ENCODE data around the gene FAM24A.
"Not testable (repeated sequence)": the region's sequence is repeated elsewhere in the genome, so short reads cannot be mapped to it uniquely, and the experiment has no call there.

FAM24A gene

GRCh38 chr10:122879339-122880273, 30.8 kb upstream of the FAM24A start, which contains the start of gene FAM24B:
FAM24B (minus strand) TSS chr10:122879581; CDS start chr10:122850515, 29,066 bp downstream.
- peak within 1 kb of the TSS; percentile 57 for H3K9ac ChIP-seq (ENCODE audit: low read length)
- H3K4me3 ChIP-seq (ENCODE audit: low read length) = peak within 1 kb of the TSS; percentile 86
- peaks cover 2% of the 10 kb centered on the region for H3K27me3 ChIP-seq (ENCODE audit: control insufficient read depth, insufficient read depth, low read length)
- H3K36me3 ChIP-seq (ENCODE audit: control insufficient read depth, insufficient read depth, low read length) = no peaks in the 10 kb centered on the region
- H3K4me1 ChIP-seq (ENCODE audit: control insufficient read depth, insufficient read depth, low read length) = no peaks in the 10 kb centered on the region
- no peak within 1 kb of the TSS for H3K27ac ChIP-seq (ENCODE audit: low read depth, low read length)

- no peaks in the 10 kb centered on the region for H3K4me1 ChIP-seq (ENCODE audit: control insufficient read depth, insufficient read depth, low read length)
- peaks cover 2% of the 10 kb centered on the region for H3K27me3 ChIP-seq (ENCODE audit: control insufficient read depth, insufficient read depth, low read length)
- H3K36me3 ChIP-seq (ENCODE audit: control insufficient read depth, insufficient read depth, low read length) = no peaks in the 10 kb centered on the region
- H3K9ac ChIP-seq (ENCODE audit: low read length) = no peak overlapping the region
- no peak overlapping the region for H3K27ac ChIP-seq (ENCODE audit: low read depth, low read length)
- no peak overlapping the region for H3K4me3 ChIP-seq (ENCODE audit: low read length)
Observed at GRCh38 chr10:122882766-122883165, 27.6 kb upstream of the FAM24A start.

GRCh38 chr10:122884166-122884565, 26.2 kb upstream of the FAM24A start:
- no peaks in the 10 kb centered on the region for H3K4me1 ChIP-seq (ENCODE audit: control insufficient read depth, insufficient read depth, low read length)
- no peak overlapping the region for H3K27ac ChIP-seq (ENCODE audit: low read depth, low read length)
- no peak overlapping the region for H3K4me3 ChIP-seq (ENCODE audit: low read length)

GRCh38 chr10:122894261-122894944, 16.0 kb upstream of the FAM24A start:
- H3K27me3 ChIP-seq (ENCODE audit: control insufficient read depth, insufficient read depth, low read length) = no peaks in the 10 kb centered on the region
- no peak overlapping the region for H3K4me3 ChIP-seq (ENCODE audit: low read length)
- H3K9ac ChIP-seq (ENCODE audit: low read length) = no peak overlapping the region
- no peaks in the 10 kb centered on the region for H3K36me3 ChIP-seq (ENCODE audit: control insufficient read depth, insufficient read depth, low read length)
- no peaks in the 10 kb centered on the region for H3K4me1 ChIP-seq (ENCODE audit: control insufficient read depth, insufficient read depth, low read length)
- no peak overlapping the region for H3K27ac ChIP-seq (ENCODE audit: low read depth, low read length)

More at GRCh38 chr10:122884166-122884565, 26.2 kb upstream of the FAM24A start:
- peaks cover 2% of the 10 kb centered on the region for H3K27me3 ChIP-seq (ENCODE audit: control insufficient read depth, insufficient read depth, low read length)
- no peaks in the 10 kb centered on the region for H3K36me3 ChIP-seq (ENCODE audit: control insufficient read depth, insufficient read depth, low read length)
- no peak overlapping the region for H3K9ac ChIP-seq (ENCODE audit: low read length)

GRCh38 chr10:122903861-122904260, 6.5 kb upstream of the FAM24A start:
- not testable (repeated sequence) for H3K27ac ChIP-seq (ENCODE audit: low read depth, low read length); H3K36me3 ChIP-seq (ENCODE audit: control insufficient read depth, insufficient read depth, low read length); H3K9ac ChIP-seq (ENCODE audit: low read length); H3K4me1 ChIP-seq (ENCODE audit: control insufficient read depth, insufficient read depth, low read length); H3K27me3 ChIP-seq (ENCODE audit: control insufficient read depth, insufficient read depth, low read length); H3K4me3 ChIP-seq (ENCODE audit: low read length)

GRCh38 chr10:122911889-122912484, 1.6 kb downstream of the FAM24A start:
- H3K4me1 ChIP-seq (ENCODE audit: control insufficient read depth, insufficient read depth, low read length) = no peaks in the 10 kb centered on the region
- H3K9ac ChIP-seq (ENCODE audit: low read length) = no peak overlapping the region
- no peak overlapping the region for H3K4me3 ChIP-seq (ENCODE audit: low read length)
- no peaks in the 10 kb centered on the region for H3K36me3 ChIP-seq (ENCODE audit: control insufficient read depth, insufficient read depth, low read length)
- H3K27ac ChIP-seq (ENCODE audit: low read depth, low read length) = no peak overlapping the region
- no peaks in the 10 kb centered on the region for H3K27me3 ChIP-seq (ENCODE audit: control insufficient read depth, insufficient read depth, low read length)

GRCh38 chr10:122915700-122916099, 5.3 kb downstream of the FAM24A start:
- no peak overlapping the region for H3K4me3 ChIP-seq (ENCODE audit: low read length)
- H3K9ac ChIP-seq (ENCODE audit: low read length) = no peak overlapping the region
- no peaks in the 10 kb centered on the region for H3K4me1 ChIP-seq (ENCODE audit: control insufficient read depth, insufficient read depth, low read length)
- H3K36me3 ChIP-seq (ENCODE audit: control insufficient read depth, insufficient read depth, low read length) = no peaks in the 10 kb centered on the region
- no peak overlapping the region for H3K27ac ChIP-seq (ENCODE audit: low read depth, low read length)
- no peaks in the 10 kb centered on the region for H3K27me3 ChIP-seq (ENCODE audit: control insufficient read depth, insufficient read depth, low read length)

GRCh38 chr10:122930140-122930539, 19.7 kb downstream of the FAM24A start:
- Histone ChIP-seq H3K27ac (ENCODE audit: low read depth, low read length) (no peak overlapping the region), H3K27me3 (ENCODE audit: control insufficient read depth, insufficient read depth, low read length) (no peaks in the 10 kb centered on the region), H3K36me3 (ENCODE audit: control insufficient read depth, insufficient read depth, low read length) (no peaks in the 10 kb centered on the region), H3K4me3 (ENCODE audit: low read length) (no peak overlapping the region), H3K4me1 (ENCODE audit: control insufficient read depth, insufficient read depth, low read length) (no peaks in the 10 kb centered on the region), H3K9ac (ENCODE audit: low read length) (no peak overlapping the region)

GRCh38 chr10:122931088-122931906, 20.9 kb downstream of the FAM24A start:
- Histone ChIP-seq H3K27me3 (ENCODE audit: control insufficient read depth, insufficient read depth, low read length) (no peaks in the 10 kb centered on the region), H3K4me3 (ENCODE audit: low read length) (no peak overlapping the region), H3K27ac (ENCODE audit: low read depth, low read length) (no peak overlapping the region)

GRCh38 chr10:122939133-122939855, 28.9 kb downstream of the FAM24A start:
- H3K36me3 ChIP-seq (ENCODE audit: control insufficient read depth, insufficient read depth, low read length) = peaks cover 5% of the 10 kb centered on the region
- no peak overlapping the region for H3K27ac ChIP-seq (ENCODE audit: low read depth, low read length)
- H3K4me3 ChIP-seq (ENCODE audit: low read length) = no peak overlapping the region
- no peak overlapping the region for H3K9ac ChIP-seq (ENCODE audit: low read length)
- H3K4me1 ChIP-seq (ENCODE audit: control insufficient read depth, insufficient read depth, low read length) = no peaks in the 10 kb centered on the region
- no peaks in the 10 kb centered on the region for H3K27me3 ChIP-seq (ENCODE audit: control insufficient read depth, insufficient read depth, low read length)

More at GRCh38 chr10:122931088-122931906, 20.9 kb downstream of the FAM24A start:
- Histone ChIP-seq H3K4me1 (ENCODE audit: control insufficient read depth, insufficient read depth, low read length) (no peaks in the 10 kb centered on the region), H3K9ac (ENCODE audit: low read length) (no peak overlapping the region), H3K36me3 (ENCODE audit: control insufficient read depth, insufficient read depth, low read length) (no peaks in the 10 kb centered on the region)

- peaks cover 5% of the 10 kb centered on the region for H3K36me3 ChIP-seq (ENCODE audit: control insufficient read depth, insufficient read depth, low read length)
- no peaks in the 10 kb centered on the region for H3K27me3 ChIP-seq (ENCODE audit: control insufficient read depth, insufficient read depth, low read length)
- H3K4me3 ChIP-seq (ENCODE audit: low read length) = no peak overlapping the region
- no peaks in the 10 kb centered on the region for H3K4me1 ChIP-seq (ENCODE audit: control insufficient read depth, insufficient read depth, low read length)
- no peak overlapping the region for H3K9ac ChIP-seq (ENCODE audit: low read length)
- no peak overlapping the region for H3K27ac ChIP-seq (ENCODE audit: low read depth, low read length)
Observed at GRCh38 chr10:122939856-122940543, 29.6 kb downstream of the FAM24A start.
